Esophagus (tissue), 2 donors: Measurements from ENCODE around the gene CDK5RAP2. TPM values are rescaled to one million over a fixed set of nuclear protein-coding genes. Genes with fewer than 3 reads are reported as not detected.

Source experiments
- H3K27ac ChIP-seq, 2 donors: one replicate each; pipeline ENCODE4 v1.5.1; 2013; ENCODE audit warnings: low read depth in 2 of 2, mild to moderate bottlenecking in 2 of 2, inconsistent platforms in 1 of 2, low read length in 1 of 2, moderate library complexity in 1 of 2
- H3K27me3 ChIP-seq, 2 donors: one replicate each; pipeline ENCODE4 v1.6.1; 2013; ENCODE audit warnings: low read length in 2 of 2, control low read depth in 1 of 2, mild to moderate bottlenecking in 1 of 2; ENCODE audit not compliant: insufficient read depth in 2 of 2, control insufficient read depth in 1 of 2
- H3K36me3 ChIP-seq, 2 donors: one replicate each; pipeline ENCODE4 v1.6.1; 2013; ENCODE audit warnings: low read length in 1 of 2; ENCODE audit not compliant: control insufficient read depth in 2 of 2, insufficient read depth in 2 of 2
- H3K4me1 ChIP-seq, 2 donors: one replicate each; pipeline ENCODE4 v1.6.1; 2013; ENCODE audit warnings: low read length in 1 of 2; ENCODE audit not compliant: control insufficient read depth in 2 of 2, insufficient read depth in 2 of 2
- H3K4me3 ChIP-seq, 2 donors: one replicate each; pipeline ENCODE4 v1.5.1; 2013; ENCODE audit warnings: low read length in 2 of 2, mild to moderate bottlenecking in 2 of 2, low read depth in 1 of 2, moderate library complexity in 1 of 2
- H3K9me3 ChIP-seq, 2 donors: one replicate each; pipeline ENCODE4 v1.6.1; 2013; ENCODE audit warnings: mild to moderate bottlenecking in 2 of 2, low read depth in 1 of 2, low read length in 1 of 2, moderate library complexity in 1 of 2; ENCODE audit not compliant: control insufficient read depth in 2 of 2, insufficient read depth in 1 of 2
- WGBS, 2 donors: extraction: QIAGEN DNeasy Blood & Tissue Kit; methylation state at CpG; one replicate each; pipeline ENCODE4 v1.1.7; 2013; 5-methylcytosine and 5-hydroxymethylcytosine counted together
- polyA plus RNA-seq, 2 donors: library from polyadenylated mRNA; stranded (reverse); fragments of 200-250 nt; gene quantifications; one replicate each; pipeline ENCODE4 v1.2.3, GENCODE V29; 2013
- donor health status: healthy with polysubstance abuse.
- donor health status: Bipolar disorder and iron deficiency.

The CDK5RAP2 gene
- polyA plus RNA-seq, 2 donors = 18.6 to 20.4 TPM

GRCh38 chr9:120383611-120383998 is 196.4 kb downstream of the CDK5RAP2 start:
- Histone ChIP-seq H3K27ac (no peak overlapping the region), H3K9me3 (peaks cover 0 to 6% of the 10 kb centered on the region in 2 donors), H3K4me1 (peaks cover 0 to 4% of the 10 kb centered on the region in 2 donors), H3K36me3 (peaks cover 3 to 12% of the 10 kb centered on the region in 2 donors), H3K27me3 (no peaks in the 10 kb centered on the region), H3K4me3 (no peak overlapping the region)
- WGBS, 2 donors = 69 to 73% methylated on average over 10 of the region's 10 CpGs

- WGBS, 2 donors = 87 to 92% methylated on average over 7 of the region's 7 CpGs
- Histone ChIP-seq H3K27ac (no peak overlapping the region), H3K27me3 (no peaks in the 10 kb centered on the region), H3K9me3 (peaks cover 0 to 6% of the 10 kb centered on the region in 2 donors), H3K4me1 (peaks cover 0 to 4% of the 10 kb centered on the region in 2 donors), H3K4me3 (no peak overlapping the region), H3K36me3 (peaks cover 0 to 4% of the 10 kb centered on the region in 2 donors)
These were observed 197.5 kb downstream of the CDK5RAP2 start for GRCh38 chr9:120382453-120382852.

- H3K9me3 ChIP-seq = peaks cover 0 to 8% of the 10 kb centered on the region in 2 donors
- peaks cover 0 to 3% of the 10 kb centered on the region in 2 donors for H3K36me3 ChIP-seq
- WGBS, 2 donors = 93 to 94% methylated on average over 10 of the region's 10 CpGs
- H3K27ac ChIP-seq = no peak overlapping the region
- no peaks in the 10 kb centered on the region for H3K27me3 ChIP-seq
- H3K4me1 ChIP-seq = peaks cover 0 to 4% of the 10 kb centered on the region in 2 donors
- no peak overlapping the region for H3K4me3 ChIP-seq
These were observed 198.1 kb downstream of the CDK5RAP2 start for GRCh38 chr9:120381839-120382238.

- WGBS, 2 donors = 95 to 98% methylated on average over 8 of the region's 8 CpGs
- Histone ChIP-seq H3K4me3 (no peak overlapping the region), H3K9me3 (peaks cover 3 to 9% of the 10 kb centered on the region in 2 donors), H3K27me3 (no peaks in the 10 kb centered on the region), H3K36me3 (no peaks in the 10 kb centered on the region), H3K4me1 (no peaks in the 10 kb centered on the region), H3K27ac (no peak overlapping the region)
These were observed 200.4 kb downstream of the CDK5RAP2 start for GRCh38 chr9:120379611-120380010.

GRCh38 chr9:120378680-120379079 is 201.3 kb downstream of the CDK5RAP2 start:
- Histone ChIP-seq H3K27ac (no peak overlapping the region), H3K9me3 (peaks cover 3 to 9% of the 10 kb centered on the region in 2 donors), H3K4me3 (no peak overlapping the region), H3K27me3 (no peaks in the 10 kb centered on the region), H3K4me1 (no peaks in the 10 kb centered on the region), H3K36me3 (no peaks in the 10 kb centered on the region)
- 88 to 90% methylated on average over 5 of the region's 5 CpGs for WGBS, 2 donors

- no peaks in the 10 kb centered on the region for H3K36me3 ChIP-seq
- 87 to 89% methylated on average over 23 of the region's 23 CpGs for WGBS, 2 donors
- H3K9me3 ChIP-seq = peaks cover 3 to 9% of the 10 kb centered on the region in 2 donors
- H3K4me1 ChIP-seq = no peaks in the 10 kb centered on the region
- no peaks in the 10 kb centered on the region for H3K27me3 ChIP-seq
- H3K4me3 ChIP-seq = no peak overlapping the region
- H3K27ac ChIP-seq = no peak overlapping the region
These were observed 202.5 kb downstream of the CDK5RAP2 start for GRCh38 chr9:120377268-120378159.

DNA sequence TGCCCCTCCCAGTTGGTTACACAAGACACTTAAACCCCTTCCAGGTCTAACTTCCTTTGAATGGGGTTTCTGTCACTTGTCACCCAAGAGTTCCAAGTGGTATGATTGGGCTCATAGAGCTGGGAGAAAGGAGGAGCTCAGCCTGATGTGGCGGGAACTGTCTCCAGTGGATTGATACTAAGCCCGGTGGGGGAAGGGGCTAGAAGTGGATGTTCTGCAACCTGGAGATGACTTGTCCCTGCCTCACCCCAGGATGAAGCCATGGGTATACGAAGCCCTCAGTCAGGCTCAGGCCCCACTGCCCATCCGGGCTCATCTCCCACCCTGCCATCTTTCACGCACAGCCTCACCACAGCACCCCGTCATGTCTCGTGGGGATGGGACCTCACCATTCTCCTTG is 203.9 kb downstream of the CDK5RAP2 start:
- Histone ChIP-seq H3K27me3 (no peaks in the 10 kb centered on the region), H3K4me3 (no peak overlapping the region)
- WGBS, 2 donors = 92 to 95% methylated on average over 7 of the region's 7 CpGs

DNA sequence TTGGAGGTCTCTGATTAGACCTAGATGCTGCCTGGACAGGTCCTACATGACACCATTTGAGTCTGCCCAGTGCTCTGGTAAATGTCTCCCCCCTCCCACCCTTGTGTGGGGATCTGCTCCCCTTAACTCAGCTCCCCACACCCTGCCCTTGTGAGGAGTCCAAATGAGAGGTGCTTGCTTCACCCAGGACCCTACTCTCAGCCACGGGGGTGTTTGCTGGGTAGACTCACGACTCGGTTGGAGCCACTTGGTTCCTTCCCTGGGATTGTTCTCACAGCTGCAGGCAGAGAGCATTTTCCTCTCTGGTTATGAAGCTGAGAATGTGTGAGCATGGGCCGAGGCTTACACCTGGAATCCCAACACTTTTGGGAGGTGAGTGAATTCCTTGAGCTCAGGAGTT is 204.7 kb downstream of the CDK5RAP2 start:
- no peaks in the 10 kb centered on the region for H3K27me3 ChIP-seq
- peaks cover 3 to 9% of the 10 kb centered on the region in 2 donors for H3K9me3 ChIP-seq
- no peak overlapping the region for H3K27ac ChIP-seq
- H3K4me1 ChIP-seq = no peaks in the 10 kb centered on the region
- no peak overlapping the region for H3K4me3 ChIP-seq
- no peaks in the 10 kb centered on the region for H3K36me3 ChIP-seq
- WGBS, 2 donors = 92 to 93% methylated on average over 4 of the region's 4 CpGs

More for the DNA sequence above, 203.9 kb downstream of the CDK5RAP2 start:
- Histone ChIP-seq H3K36me3 (no peaks in the 10 kb centered on the region), H3K27ac (no peak overlapping the region), H3K4me1 (no peaks in the 10 kb centered on the region), H3K9me3 (peaks cover 3 to 9% of the 10 kb centered on the region in 2 donors)

DNA sequence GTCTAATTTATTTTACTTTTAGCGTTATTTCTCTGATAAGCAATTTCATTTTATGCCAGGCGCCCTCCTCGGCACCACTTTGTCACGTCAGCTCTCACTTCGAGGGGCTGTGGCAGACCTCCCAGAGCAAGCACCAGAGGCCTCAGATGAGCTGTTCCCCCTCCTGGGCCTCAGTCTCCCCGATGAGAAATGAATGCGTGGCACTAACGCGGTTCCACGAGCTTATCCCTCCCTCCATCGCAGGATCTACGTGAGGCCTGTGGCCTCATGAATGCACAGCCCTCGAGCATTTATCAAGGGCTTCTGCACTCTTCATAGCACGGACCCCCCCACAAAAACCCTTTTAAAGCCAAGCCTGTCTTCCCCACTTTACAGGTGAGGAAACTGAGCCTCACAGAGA is 205.2 kb downstream of the CDK5RAP2 start:
- H3K4me3 ChIP-seq = no peak overlapping the region
- no peak overlapping the region for H3K27ac ChIP-seq
- no peaks in the 10 kb centered on the region for H3K27me3 ChIP-seq
- no peaks in the 10 kb centered on the region for H3K36me3 ChIP-seq
- peaks cover 3 to 7% of the 10 kb centered on the region in 2 donors for H3K9me3 ChIP-seq
- 91 to 94% methylated on average over 14 of the region's 14 CpGs for WGBS, 2 donors
- H3K4me1 ChIP-seq = no peaks in the 10 kb centered on the region

GRCh38 chr9:120374239-120374638 is 205.7 kb downstream of the CDK5RAP2 start:
- no peak overlapping the region for H3K4me3 ChIP-seq
- H3K27ac ChIP-seq = no peak overlapping the region
- H3K4me1 ChIP-seq = no peaks in the 10 kb centered on the region
- 89 to 90% methylated on average over 1 of the region's 1 CpG for whole genome bisulfite sequencing, 2 donors
- H3K27me3 ChIP-seq = no peaks in the 10 kb centered on the region
- no peaks in the 10 kb centered on the region for H3K36me3 ChIP-seq
- H3K9me3 ChIP-seq = peaks cover 3% of the 10 kb centered on the region in 2 donors
